Right renal cortex interstitium (tissue), 3 donors: ENCODE results near the gene ARMH4. TPM values are rescaled to one million over a fixed set of nuclear protein-coding genes. Genes with fewer than 3 reads are reported as not detected.
"Not testable (repeated sequence)": the region's sequence is repeated elsewhere in the genome, so short reads cannot be mapped to it uniquely, and the experiment has no call there.

Experiments
- DNase-seq, 3 donors: peaks; one replicate each; pipeline ENCODE4 v3.0.0-alpha.2; 2013; ENCODE audit warnings: low read depth in 3 of 3, low spot score in 2 of 3
- polyA plus RNA-seq, 3 donors: library from polyadenylated mRNA; unstranded; fragments of 120-200 nt; gene quantifications; one replicate each; pipeline ENCODE4 v1.2.1, GENCODE V29; 2013; ENCODE audit not compliant: insufficient read length in 3 of 3

Gene ARMH4
- polyA plus RNA-seq, 3 donors, result 80.2 to 92.1 (median 81.3) TPM

- DNase-seq, result no peak
These were observed 2.8 kb downstream of the ARMH4 start for GRCh38 chr14:58149196-58149595.

GRCh38 chr14:58146399-58146798, 5.6 kb downstream of the ARMH4 start:
- DNase-seq, result no peak

- DNase-seq, result no peak
These were observed 6.1 kb downstream of the ARMH4 start for GRCh38 chr14:58145936-58146335.

GRCh38 chr14:58143106-58143505, 8.9 kb downstream of the ARMH4 start:
- no peak for DNase-seq

GRCh38 chr14:58141893-58142292, 10.1 kb downstream of the ARMH4 start:
- DNase-seq, result no peak

GRCh38 chr14:58138714-58139482, 13.1 kb downstream of the ARMH4 start:
- no peak for DNase-seq

GRCh38 chr14:58138031-58138713, 13.8 kb downstream of the ARMH4 start:
- DNase-seq, result no peak

- no peak for DNase-seq
These were observed 18.3 kb downstream of the ARMH4 start for GRCh38 chr14:58133739-58134138.

- DNase-seq, result no peak
These were observed 20.6 kb downstream of the ARMH4 start for GRCh38 chr14:58131386-58131785.

- DNase-seq, result no peak
These were observed 21.8 kb downstream of the ARMH4 start for GRCh38 chr14:58130116-58130782.

GRCh38 chr14:58129208-58129607, 22.8 kb downstream of the ARMH4 start:
- no peak for DNase-seq

GRCh38 chr14:58128416-58128815, 23.6 kb downstream of the ARMH4 start:
- DNase-seq, result no peak

GRCh38 chr14:58122546-58122945, 29.5 kb downstream of the ARMH4 start:
- not testable (repeated sequence) for DNase-seq

- no peak for DNase-seq
These were observed 30.4 kb downstream of the ARMH4 start for GRCh38 chr14:58121530-58122186.

- DNase-seq, result no peak
These were observed 32.6 kb downstream of the ARMH4 start for GRCh38 chr14:58119381-58119780.

- DNase-seq, result no peak
These were observed 33.8 kb downstream of the ARMH4 start for GRCh38 chr14:58118097-58118815.

GRCh38 chr14:58109744-58110143, 42.3 kb downstream of the ARMH4 start:
- no peak for DNase-seq

- no peak for DNase-seq
These were observed 43.3 kb downstream of the ARMH4 start for GRCh38 chr14:58108717-58109116.

GRCh38 chr14:58107947-58108552, 44.0 kb downstream of the ARMH4 start:
- DNase-seq, result no peak

- no peak for DNase-seq
These were observed 45.0 kb downstream of the ARMH4 start for GRCh38 chr14:58107041-58107440.
